HEK293 (cell line): ENCODE measurements around the gene UCP3.

Experiments
- CTCF ChIA-PET: fragments of 350-600 bp; formaldehyde crosslinking; extraction: SDS; loops from one replicate; lab custom pipeline; 2021; ENCODE audit warnings: antibody characterized with exemption; lab: Yijun Ruan, JAX
- POLR2A ChIA-PET: fragments of 300-600 bp; formaldehyde crosslinking; extraction: SDS; loops from one replicate; lab custom pipeline; 2020; ENCODE audit warnings: antibody characterized with exemption, inconsistent platforms; lab: Yijun Ruan, JAX
- H3K27ac ChIP-seq: fragments of 200-500 bp; sonication (Bioruptor generic); 2 replicates; pipeline ENCODE4 v1.5.1; 2014; ENCODE audit warnings: low read depth, low read length, control low read depth, inconsistent platforms; ENCODE audit errors: extremely low read depth
- H3K36me3 ChIP-seq, 2 experiments: fragments of 200-500 bp in 1 of 2; sonication (Bioruptor generic) in 1 of 2; 1 replicate in 1 of 2; 2 replicates in 1 of 2; pipeline ENCODE4 v1.5.1; 2014 to 2017; ENCODE audit warnings: inconsistent platforms in 2 of 2, low read length in 2 of 2; ENCODE audit not compliant: control insufficient read depth in 2 of 2, insufficient read depth in 1 of 2
- H3K4me1 ChIP-seq: fragments of 200-500 bp; sonication (Bioruptor generic); 2 replicates; pipeline ENCODE4 v1.5.1; 2014; ENCODE audit warnings: mild to moderate bottlenecking, low read length, inconsistent platforms; ENCODE audit not compliant: control insufficient read depth, insufficient read depth
- H3K4me3 ChIP-seq: 2 replicates; pipeline ENCODE4 v1.5.1; 2011; ENCODE audit warnings: low read depth, mild to moderate bottlenecking, control low read depth, low read length, moderate library complexity
- H3K9me3 ChIP-seq: fragments of 200-500 bp; sonication (Bioruptor generic); 2 replicates; pipeline ENCODE4 v1.5.1; 2014; ENCODE audit warnings: low read depth, low read length, inconsistent platforms; ENCODE audit not compliant: control insufficient read depth, insufficient read depth
- KLF10 ChIP-seq: fragments of 450-650 bp; IDR thresholded peaks from 2 replicates; pipeline ENCODE4 v1.5.1; 2018; ENCODE audit warnings: missing biosample characterization, mild to moderate bottlenecking, missing genetic modification characterization
- KLF16 ChIP-seq: fragments of 450-650 bp; formaldehyde crosslinking; IDR thresholded peaks from 2 replicates; pipeline ENCODE4 v1.5.1; 2017; ENCODE audit warnings: missing biosample characterization, missing genetic modification characterization
- ZNF19 ChIP-seq: fragments of 450-650 bp; formaldehyde crosslinking; IDR thresholded peaks from 2 replicates; pipeline ENCODE4; 2016; ENCODE audit warnings: missing biosample characterization, missing genetic modification characterization, low read depth
- ZNF202 ChIP-seq: fragments of 450-650 bp; formaldehyde crosslinking; IDR thresholded peaks from 2 replicates; pipeline ENCODE4 v1.5.1; 2016; ENCODE audit warnings: missing biosample characterization, missing genetic modification characterization, borderline replicate concordance
- ZNF223 ChIP-seq: fragments of 450-650 bp; formaldehyde crosslinking; IDR thresholded peaks from 2 replicates; pipeline ENCODE4 v1.5.1; 2016; ENCODE audit warnings: missing biosample characterization, missing genetic modification characterization
- ZNF266 ChIP-seq: fragments of 450-650 bp; formaldehyde crosslinking; IDR thresholded peaks from 2 replicates; pipeline ENCODE4 v1.5.1; 2016; ENCODE audit warnings: missing biosample characterization, missing genetic modification characterization, low read depth
- ZNF311 ChIP-seq: fragments of 450-650 bp; formaldehyde crosslinking; IDR thresholded peaks from 2 replicates; pipeline ENCODE4 v1.5.1; 2017; ENCODE audit warnings: missing biosample characterization, missing genetic modification characterization, borderline replicate concordance
- ZNF391 ChIP-seq: fragments of 450-650 bp; formaldehyde crosslinking; IDR thresholded peaks from 2 replicates; pipeline ENCODE4 v1.5.1; 2016; ENCODE audit warnings: low read depth, missing biosample characterization, missing genetic modification characterization, borderline replicate concordance
- ZNF514 ChIP-seq: fragments of 450-650 bp; formaldehyde crosslinking; IDR thresholded peaks from 2 replicates; pipeline ENCODE4 v1.5.1; 2016; ENCODE audit warnings: missing biosample characterization, missing genetic modification characterization
- ZNF585B ChIP-seq: fragments of 450-650 bp; formaldehyde crosslinking; IDR thresholded peaks from 2 replicates; pipeline ENCODE4 v1.5.1; 2016; ENCODE audit warnings: missing biosample characterization, missing genetic modification characterization
- ZNF792 ChIP-seq: fragments of 450-650 bp; formaldehyde crosslinking; IDR thresholded peaks from 2 replicates; pipeline ENCODE4 v1.5.1; 2016; ENCODE audit warnings: missing biosample characterization, missing genetic modification characterization
- ZNF830 ChIP-seq: fragments of 450-650 bp; IDR thresholded peaks from 2 replicates; pipeline ENCODE4 v1.5.0; 2018; ENCODE audit warnings: missing biosample characterization, missing genetic modification characterization, low read depth, mild to moderate bottlenecking, moderate library complexity
- ZNF843 ChIP-seq: fragments of 450-650 bp; formaldehyde crosslinking; IDR thresholded peaks from 2 replicates; pipeline ENCODE4 v1.5.1; 2016; ENCODE audit warnings: missing biosample characterization, missing genetic modification characterization
- TF ChIP-seq, protein P1 (sequence below): fragments of 450-650 bp; formaldehyde crosslinking; IDR thresholded peaks from 2 replicates; pipeline ENCODE4 v1.5.1; 2017; ENCODE audit warnings: missing biosample characterization, missing genetic modification characterization
- TF ChIP-seq, protein P2 (sequence below): fragments of 450-650 bp; formaldehyde crosslinking; IDR thresholded peaks from 2 replicates; pipeline ENCODE4 v1.5.1; 2016; ENCODE audit warnings: missing biosample characterization, missing genetic modification characterization

The UCP3 gene

DNA sequence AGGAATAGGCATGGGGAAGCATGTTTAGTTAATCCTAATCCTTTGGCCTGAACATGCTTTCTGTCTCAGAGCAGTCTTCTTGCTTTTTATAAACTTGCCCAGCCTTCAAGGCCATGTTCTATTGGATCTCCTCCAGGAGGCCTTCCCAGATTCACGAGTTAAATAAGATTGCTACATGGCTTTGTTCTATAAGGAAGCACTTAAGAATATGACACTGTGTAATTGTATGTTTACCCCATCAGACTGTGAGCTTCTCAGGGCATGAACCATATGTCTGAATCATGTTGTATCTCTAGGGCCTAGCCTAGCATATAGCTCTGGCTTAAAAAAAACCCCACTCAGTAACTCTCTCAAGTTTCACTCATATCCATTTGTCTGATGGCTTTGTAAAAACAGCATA lies 26.4 kb upstream of the UCP3 start:
- no peak overlapping the region for H3K4me3 ChIP-seq
- H3K9me3 ChIP-seq, result no peaks in the 10 kb centered on the region
- TF ChIP-seq ZNF514 (tag by site-specific recombination) (no peak), ZNF585B (tag by site-specific recombination) (no peak), ZNF843 (tag by site-specific recombination) (no peak), ZNF391 (tag by site-specific recombination) (no peak), KLF10 (tag by site-specific recombination) (no peak)
- TF ChIP-seq, protein P1, sequence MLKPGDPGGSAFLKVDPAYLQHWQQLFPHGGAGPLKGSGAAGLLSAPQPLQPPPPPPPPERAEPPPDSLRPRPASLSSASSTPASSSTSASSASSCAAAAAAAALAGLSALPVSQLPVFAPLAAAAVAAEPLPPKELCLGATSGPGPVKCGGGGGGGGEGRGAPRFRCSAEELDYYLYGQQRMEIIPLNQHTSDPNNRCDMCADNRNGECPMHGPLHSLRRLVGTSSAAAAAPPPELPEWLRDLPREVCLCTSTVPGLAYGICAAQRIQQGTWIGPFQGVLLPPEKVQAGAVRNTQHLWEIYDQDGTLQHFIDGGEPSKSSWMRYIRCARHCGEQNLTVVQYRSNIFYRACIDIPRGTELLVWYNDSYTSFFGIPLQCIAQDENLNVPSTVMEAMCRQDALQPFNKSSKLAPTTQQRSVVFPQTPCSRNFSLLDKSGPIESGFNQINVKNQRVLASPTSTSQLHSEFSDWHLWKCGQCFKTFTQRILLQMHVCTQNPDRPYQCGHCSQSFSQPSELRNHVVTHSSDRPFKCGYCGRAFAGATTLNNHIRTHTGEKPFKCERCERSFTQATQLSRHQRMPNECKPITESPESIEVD (tag by site-specific recombination), result no peak
- TF ChIP-seq, protein P2, sequence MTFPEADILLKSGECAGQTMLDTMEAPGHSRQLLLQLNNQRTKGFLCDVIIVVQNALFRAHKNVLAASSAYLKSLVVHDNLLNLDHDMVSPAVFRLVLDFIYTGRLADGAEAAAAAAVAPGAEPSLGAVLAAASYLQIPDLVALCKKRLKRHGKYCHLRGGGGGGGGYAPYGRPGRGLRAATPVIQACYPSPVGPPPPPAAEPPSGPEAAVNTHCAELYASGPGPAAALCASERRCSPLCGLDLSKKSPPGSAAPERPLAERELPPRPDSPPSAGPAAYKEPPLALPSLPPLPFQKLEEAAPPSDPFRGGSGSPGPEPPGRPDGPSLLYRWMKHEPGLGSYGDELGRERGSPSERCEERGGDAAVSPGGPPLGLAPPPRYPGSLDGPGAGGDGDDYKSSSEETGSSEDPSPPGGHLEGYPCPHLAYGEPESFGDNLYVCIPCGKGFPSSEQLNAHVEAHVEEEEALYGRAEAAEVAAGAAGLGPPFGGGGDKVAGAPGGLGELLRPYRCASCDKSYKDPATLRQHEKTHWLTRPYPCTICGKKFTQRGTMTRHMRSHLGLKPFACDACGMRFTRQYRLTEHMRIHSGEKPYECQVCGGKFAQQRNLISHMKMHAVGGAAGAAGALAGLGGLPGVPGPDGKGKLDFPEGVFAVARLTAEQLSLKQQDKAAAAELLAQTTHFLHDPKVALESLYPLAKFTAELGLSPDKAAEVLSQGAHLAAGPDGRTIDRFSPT (tag by site-specific recombination), result no peak
- POLR2A ChIA-PET, result no interaction called here
- CTCF ChIA-PET, result interaction anchor here (0.6 kb wide), 1 partner anchor 17 kb away, joined by 3 read pairs; no protein-coding TSS in a partner anchor
- peaks cover 0 to 94% of the 10 kb centered on the region in 2 experiments for H3K36me3 ChIP-seq
- no peaks in the 10 kb centered on the region for H3K4me1 ChIP-seq
- no peak overlapping the region for H3K27ac ChIP-seq

DNA sequence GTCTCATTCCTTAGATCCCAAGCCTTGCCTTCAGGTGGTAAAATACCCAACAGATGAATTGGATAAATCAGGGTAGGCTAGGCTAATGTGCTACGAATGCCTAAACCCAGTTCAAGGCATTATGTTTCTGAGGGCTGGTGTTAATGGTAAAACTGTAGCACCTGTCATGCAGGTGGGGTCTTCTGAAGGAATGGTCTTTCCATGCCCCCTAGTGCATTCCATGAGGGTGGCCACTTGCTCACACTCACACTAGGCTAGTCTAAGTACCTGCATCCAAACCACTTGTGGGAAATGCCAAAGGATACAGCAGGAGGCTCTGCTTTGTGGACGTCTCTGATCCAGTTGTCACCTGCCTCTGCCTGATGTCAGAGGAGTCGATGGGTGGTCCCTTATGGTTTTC lies 24.2 kb upstream of the UCP3 start:
- Histone ChIP-seq H3K4me3 (no peak overlapping the region), H3K27ac (no peak overlapping the region), H3K36me3 (peaks cover 0 to 87% of the 10 kb centered on the region in 2 experiments; a peak in 2 of 3 replicates), H3K9me3 (no peaks in the 10 kb centered on the region), H3K4me1 (no peaks in the 10 kb centered on the region)
- CTCF ChIA-PET, result no interaction called here
- TF ChIP-seq ZNF202 (tag by site-specific recombination) (no peak), ZNF311 (tag by site-specific recombination) (no peak), ZNF19 (tag by site-specific recombination) (no peak)
- POLR2A ChIA-PET, result no interaction called here

DNA sequence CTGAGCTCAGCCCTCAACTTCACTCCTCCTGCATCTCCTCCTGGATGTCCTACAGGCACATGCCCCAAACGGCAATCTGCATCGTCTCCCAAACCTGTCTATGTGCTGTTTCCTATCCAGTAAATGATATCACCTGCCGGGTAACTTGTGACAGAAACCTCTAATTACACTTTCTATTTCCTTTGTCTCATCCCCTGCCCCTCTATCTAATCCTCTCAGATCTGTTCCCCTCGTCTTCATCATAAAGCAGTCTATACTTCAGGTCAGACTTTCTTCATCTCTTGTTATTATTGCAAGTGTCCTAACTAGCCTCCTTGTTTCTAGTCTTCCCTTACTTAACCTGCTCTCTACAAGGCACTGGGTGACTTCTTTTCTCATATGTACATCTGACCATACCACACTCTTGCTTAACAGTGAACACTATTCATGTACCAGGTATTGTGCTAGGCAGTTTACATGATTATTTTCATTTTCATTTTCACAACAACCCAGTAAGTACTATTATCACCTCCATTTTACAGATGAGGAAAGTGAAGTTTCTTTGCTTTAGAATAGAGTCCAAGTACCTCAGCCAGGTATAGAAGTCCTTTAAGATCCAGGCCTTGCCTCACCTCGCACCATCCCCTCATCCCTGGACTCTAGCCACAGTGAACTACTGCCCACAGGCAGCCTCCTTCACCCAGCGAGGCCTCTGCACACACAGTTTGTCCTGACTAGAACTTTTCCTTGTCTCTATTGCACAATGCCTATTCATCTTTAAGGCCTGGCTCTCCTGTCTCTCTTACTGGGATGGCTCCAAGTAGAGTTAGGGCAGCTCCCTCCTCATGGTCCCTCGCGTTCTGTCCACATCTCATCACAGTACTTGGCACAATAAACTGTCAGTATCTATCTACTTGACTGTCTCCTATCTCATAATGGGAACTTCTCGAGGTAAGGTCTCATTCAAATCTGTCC lies 22.1 kb upstream of the UCP3 start:
- POLR2A ChIA-PET, result no interaction called here
- CTCF ChIA-PET, result no interaction called here
- TF ChIP-seq ZNF266 (no peak), KLF16 (tag by site-specific recombination) (no peak), ZNF830 (tag by site-specific recombination) (no peak), ZNF792 (tag by site-specific recombination) (no peak), ZNF223 (tag by site-specific recombination) (no peak)
- Histone ChIP-seq H3K27ac (no peak overlapping the region), H3K9me3 (no peaks in the 10 kb centered on the region), H3K4me1 (no peaks in the 10 kb centered on the region), H3K4me3 (no peak overlapping the region), H3K36me3 (peaks cover 0 to 75% of the 10 kb centered on the region in 2 experiments; a peak in 2 of 3 replicates)
